SU-DHL-6 (cell line): Measurements from ENCODE around the gene CABLES2.

Experiments used
- CTCF ChIP-seq: fragments of 200-600 bp; sonication (generic); IDR thresholded peaks from one replicate; pipeline ENCODE4 v1.5.1; 2017; ENCODE audit warnings: antibody characterized with exemption, mild to moderate bottlenecking, low read length, moderate library complexity; ENCODE audit not compliant: insufficient read depth, poor library complexity, severe bottlenecking
- EZH2phosphoT487 ChIP-seq: fragments of 200-600 bp; sonication (generic), shearing (Covaris generic); conservative IDR thresholded peaks from 2 replicates; pipeline ENCODE4 v1.6.1; 2018; ENCODE audit warnings: mild to moderate bottlenecking, antibody characterized with exemption, low read length, moderate library complexity, mixed read lengths

DNA sequence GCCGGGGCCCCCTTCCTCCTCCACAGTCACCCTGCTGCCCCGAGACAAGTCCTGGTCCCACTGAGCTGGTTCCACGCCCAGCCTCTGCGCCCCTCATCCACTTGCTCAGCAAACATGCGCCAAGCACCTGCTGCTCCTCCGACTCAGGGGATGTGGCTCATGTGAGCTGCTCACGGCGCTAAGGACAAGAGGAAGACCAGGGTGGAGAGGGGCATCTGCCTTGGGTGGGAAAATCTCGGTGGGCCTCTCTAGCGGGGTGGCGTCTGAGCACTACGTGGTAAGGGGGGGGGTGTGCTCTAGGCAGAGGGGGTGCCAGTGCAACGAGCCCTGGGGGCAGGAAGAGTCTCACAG lies 44.5 kb downstream of the CABLES2 start:
- no peak for TF ChIP-seq CTCF
- no peak for TF ChIP-seq EZH2phosphoT487
